ENCODE results near the gene LGALS3BP.
A peak's percentile ranks its signal among the peaks of the same experiment; 100 is the strongest.

GRCh38 chr17:78998311-78999055, 18.8 kb upstream of the LGALS3BP start:
- TF ChIP-seq CTCF (IDR thresholded peaks at IDR 0.05 in 8 of 11, conservative IDR thresholded peaks at IDR 0.05 in 3 of 11) (peak in 6 of 11 experiments; percentile 7 to 47 (median 28)), POLR2AphosphoS5 (IDR thresholded peaks at IDR 0.05) (peak; percentile 61 to 81 (median 77)), POLR2A (IDR thresholded peaks at IDR 0.05) (no peak)

Data from spleen (tissue), 7 donors.